GM12878 (cell line): ENCODE measurements around the gene SPRYD7.

Experiments
- CEBPB ChIP-seq, 2 experiments: fragments of 150-350 bp in 1 of 2; IDR thresholded peaks; 2 replicates each; pipeline ENCODE4 v1.6.1; 2012 to 2014; ENCODE audit warnings: low read depth in 2 of 2, low read length in 2 of 2, borderline replicate concordance in 1 of 2, inconsistent platforms in 1 of 2
- HCFC1 ChIP-seq: fragments of 150-350 bp; IDR thresholded peaks from 2 replicates; pipeline ENCODE4 v1.6.1; 2014; ENCODE audit warnings: low read length
- MEF2A ChIP-seq: IDR thresholded peaks from 2 replicates; pipeline ENCODE4 v1.6.1; 2011; ENCODE audit warnings: low read depth, mild to moderate bottlenecking, low read length, moderate library complexity; ENCODE audit not compliant: insufficient read depth
- RAD51 ChIP-seq: fragments of 450-650 bp; IDR thresholded peaks from 2 replicates; pipeline ENCODE4 v1.6.1; 2016; ENCODE audit warnings: moderate library complexity, mild to moderate bottlenecking, inconsistent platforms
- SMARCA5 ChIP-seq: fragments of 450-650 bp; IDR thresholded peaks from 2 replicates; pipeline ENCODE4 v1.6.1; 2017; ENCODE audit warnings: mild to moderate bottlenecking
- TF ChIP-seq, protein P1 (sequence below), 3 experiments: IDR thresholded peaks in 2 of 3; conservative IDR thresholded peaks in 1 of 3; 2 replicates each; pipeline ENCODE4 v1.5.1; 2011; ENCODE audit warnings: low read depth in 3 of 3, low read length in 3 of 3, mild to moderate bottlenecking in 3 of 3, control low read depth in 2 of 3, moderate library complexity in 2 of 3, inconsistent platforms in 1 of 3, mixed read lengths in 1 of 3; ENCODE audit not compliant: control insufficient read depth in 2 of 3, insufficient read depth in 1 of 3; ENCODE audit errors: extremely low read depth in 1 of 3

DNA sequence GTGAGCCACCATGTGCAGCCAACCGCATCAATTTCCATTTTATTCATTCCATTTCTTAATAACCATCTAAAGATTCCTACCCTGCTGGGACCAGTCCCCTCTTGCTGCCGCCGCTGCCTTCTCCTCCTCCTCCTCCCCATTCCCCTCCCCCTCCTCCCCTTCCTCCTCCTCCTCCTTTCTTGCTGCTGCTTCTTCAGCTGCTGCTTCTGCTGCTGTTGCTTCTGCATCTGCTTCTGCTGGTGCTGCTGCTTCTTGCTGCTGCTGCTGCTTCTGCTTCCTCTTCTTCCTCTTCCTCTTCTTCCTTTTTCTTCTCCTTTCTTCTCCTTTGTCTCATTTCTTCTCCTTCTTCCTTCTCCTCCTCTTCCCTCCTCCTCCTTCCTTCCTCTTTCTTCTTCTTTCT lies 20.0 kb upstream of the SPRYD7 start:
- TF ChIP-seq MEF2A (no peak), RAD51 (no peak), HCFC1 (no peak), CEBPB (IDR thresholded peaks at IDR 0.05; ENCODE audit: borderline replicate concordance in 1 of 2, low read depth in 2 of 2, low read length in 2 of 2) (no peak), SMARCA5 (no peak)
- TF ChIP-seq, protein P1, sequence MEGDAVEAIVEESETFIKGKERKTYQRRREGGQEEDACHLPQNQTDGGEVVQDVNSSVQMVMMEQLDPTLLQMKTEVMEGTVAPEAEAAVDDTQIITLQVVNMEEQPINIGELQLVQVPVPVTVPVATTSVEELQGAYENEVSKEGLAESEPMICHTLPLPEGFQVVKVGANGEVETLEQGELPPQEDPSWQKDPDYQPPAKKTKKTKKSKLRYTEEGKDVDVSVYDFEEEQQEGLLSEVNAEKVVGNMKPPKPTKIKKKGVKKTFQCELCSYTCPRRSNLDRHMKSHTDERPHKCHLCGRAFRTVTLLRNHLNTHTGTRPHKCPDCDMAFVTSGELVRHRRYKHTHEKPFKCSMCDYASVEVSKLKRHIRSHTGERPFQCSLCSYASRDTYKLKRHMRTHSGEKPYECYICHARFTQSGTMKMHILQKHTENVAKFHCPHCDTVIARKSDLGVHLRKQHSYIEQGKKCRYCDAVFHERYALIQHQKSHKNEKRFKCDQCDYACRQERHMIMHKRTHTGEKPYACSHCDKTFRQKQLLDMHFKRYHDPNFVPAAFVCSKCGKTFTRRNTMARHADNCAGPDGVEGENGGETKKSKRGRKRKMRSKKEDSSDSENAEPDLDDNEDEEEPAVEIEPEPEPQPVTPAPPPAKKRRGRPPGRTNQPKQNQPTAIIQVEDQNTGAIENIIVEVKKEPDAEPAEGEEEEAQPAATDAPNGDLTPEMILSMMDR (IDR thresholded peaks at IDR 0.05 in 2 of 3, conservative IDR thresholded peaks at IDR 0.05 in 1 of 3; ENCODE audit: control insufficient read depth in 2 of 3, extremely low read depth in 1 of 3, insufficient read depth in 1 of 3, low read depth in 3 of 3, low read length in 3 of 3) = no peak
